GM13977 (cell line): Measurements from ENCODE around the gene ZNF678.
"Not testable (repeated sequence)": the region's sequence is repeated elsewhere in the genome, so short reads cannot be mapped to it uniquely, and the experiment has no call there.

Experiments
- DNase-seq: peaks from one replicate; pipeline ENCODE4 v3.0.0; 2012; ENCODE audit warnings: low spot score
- in situ Hi-C: fragments of 300-500 bp; cut with MboI; formaldehyde crosslinking; loops from one replicate; pipeline ENCODE4 v1.12.0; 2022; ENCODE audit warnings: low sequenced_read_pairs, low pct_unique_long_range_greater_than_20kb, mixed read lengths, inconsistent platforms; ENCODE audit not compliant: unreplicated experiment
- TF ChIP-seq, protein P1 (sequence below): IDR thresholded peaks from 2 replicates; pipeline ENCODE4 v1.5.1; 2012; ENCODE audit warnings: mild to moderate bottlenecking, control low read depth; ENCODE audit not compliant: insufficient read depth; ENCODE audit errors: extremely low read depth, missing control alignments

Gene ZNF678

DNA sequence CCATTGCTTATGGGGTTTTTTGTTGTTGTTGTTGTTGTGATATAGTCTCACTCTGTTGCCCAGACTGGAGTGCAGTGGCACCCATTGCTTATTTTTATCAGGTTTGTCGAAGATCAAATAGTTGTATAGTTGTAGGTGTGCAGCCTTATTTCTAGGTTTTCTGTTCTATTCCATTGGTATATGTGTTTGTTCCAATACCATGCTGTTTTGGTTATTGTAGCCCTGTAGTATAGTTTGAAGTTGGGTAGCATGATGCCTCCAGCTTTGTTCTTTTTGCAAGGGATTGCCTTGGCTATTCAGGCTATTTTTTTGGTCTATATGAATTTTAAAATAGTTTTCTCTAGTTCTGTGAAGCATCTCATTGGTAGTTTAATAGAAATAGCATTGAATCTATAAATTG is 11.6 kb downstream of the ZNF678 start:
- TF ChIP-seq, protein P1, sequence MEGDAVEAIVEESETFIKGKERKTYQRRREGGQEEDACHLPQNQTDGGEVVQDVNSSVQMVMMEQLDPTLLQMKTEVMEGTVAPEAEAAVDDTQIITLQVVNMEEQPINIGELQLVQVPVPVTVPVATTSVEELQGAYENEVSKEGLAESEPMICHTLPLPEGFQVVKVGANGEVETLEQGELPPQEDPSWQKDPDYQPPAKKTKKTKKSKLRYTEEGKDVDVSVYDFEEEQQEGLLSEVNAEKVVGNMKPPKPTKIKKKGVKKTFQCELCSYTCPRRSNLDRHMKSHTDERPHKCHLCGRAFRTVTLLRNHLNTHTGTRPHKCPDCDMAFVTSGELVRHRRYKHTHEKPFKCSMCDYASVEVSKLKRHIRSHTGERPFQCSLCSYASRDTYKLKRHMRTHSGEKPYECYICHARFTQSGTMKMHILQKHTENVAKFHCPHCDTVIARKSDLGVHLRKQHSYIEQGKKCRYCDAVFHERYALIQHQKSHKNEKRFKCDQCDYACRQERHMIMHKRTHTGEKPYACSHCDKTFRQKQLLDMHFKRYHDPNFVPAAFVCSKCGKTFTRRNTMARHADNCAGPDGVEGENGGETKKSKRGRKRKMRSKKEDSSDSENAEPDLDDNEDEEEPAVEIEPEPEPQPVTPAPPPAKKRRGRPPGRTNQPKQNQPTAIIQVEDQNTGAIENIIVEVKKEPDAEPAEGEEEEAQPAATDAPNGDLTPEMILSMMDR, result no peak
- in situ Hi-C loops, result no loop called here
- no peak for DNase-seq

DNA sequence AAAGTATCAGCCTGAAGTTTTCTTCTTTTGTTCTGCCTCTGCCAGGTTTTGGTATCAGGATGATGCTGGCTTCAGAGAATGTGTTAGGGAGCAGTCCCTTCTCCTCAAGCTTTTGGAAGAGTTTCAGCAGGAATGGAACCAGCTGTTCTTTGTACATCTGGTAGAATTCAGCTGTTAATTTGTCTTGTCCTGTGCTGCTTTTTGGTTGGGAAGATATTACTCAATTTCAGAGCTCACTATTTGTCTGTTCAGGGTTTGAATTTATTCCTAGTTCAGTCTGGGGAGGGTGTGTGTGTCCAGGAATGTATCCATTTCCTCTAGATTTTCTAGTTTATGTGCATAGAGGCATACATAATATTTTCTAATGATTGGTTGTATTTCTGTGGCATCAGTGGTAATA is 12.8 kb downstream of the ZNF678 start:
- TF ChIP-seq, protein P1, result no peak
- in situ Hi-C loops, result no loop called here
- no peak for DNase-seq

DNA sequence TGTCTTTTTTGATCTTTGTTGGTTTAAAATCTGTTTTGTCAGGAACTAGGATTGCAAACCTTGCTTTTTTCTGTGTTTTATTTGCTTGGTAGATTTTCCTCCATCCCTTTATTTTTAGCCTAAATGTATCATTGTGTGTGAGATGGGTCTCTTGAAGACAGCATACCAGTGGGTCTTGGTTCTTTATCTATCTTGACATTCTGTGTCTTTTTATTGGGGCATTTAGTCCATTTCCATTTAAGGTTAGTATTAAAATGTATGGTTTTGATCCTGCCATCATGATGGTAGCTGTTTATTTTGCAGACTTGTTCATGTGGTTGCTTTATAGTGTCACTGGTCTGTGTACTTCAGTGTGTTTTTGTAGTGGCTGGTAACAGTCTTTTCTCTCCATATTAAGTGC is 14.1 kb downstream of the ZNF678 start:
- in situ Hi-C loops, result no loop called here
- DNase-seq, result no peak
- TF ChIP-seq, protein P1, result no peak

DNA sequence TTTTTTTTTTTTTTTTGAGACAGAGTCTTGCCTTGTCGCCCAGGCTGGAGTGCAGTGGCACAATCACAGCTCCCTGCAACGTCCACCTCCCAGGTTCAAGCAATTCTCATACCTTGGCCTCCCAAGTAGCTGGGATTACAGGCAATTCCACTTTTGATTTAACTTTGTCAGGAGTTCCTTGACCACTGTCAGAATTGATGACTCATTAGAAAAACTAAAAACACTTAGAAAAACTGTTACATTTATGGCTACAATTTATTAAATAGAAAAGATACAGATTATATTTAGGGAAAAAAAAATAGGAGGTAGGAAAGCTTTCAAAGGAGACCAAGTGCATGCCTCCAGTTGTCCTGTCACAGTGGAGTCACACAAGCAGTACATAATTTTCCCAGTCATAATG is 20.0 kb downstream of the ZNF678 start:
- TF ChIP-seq, protein P1, result no peak
- in situ Hi-C loops, result no loop called here

DNA sequence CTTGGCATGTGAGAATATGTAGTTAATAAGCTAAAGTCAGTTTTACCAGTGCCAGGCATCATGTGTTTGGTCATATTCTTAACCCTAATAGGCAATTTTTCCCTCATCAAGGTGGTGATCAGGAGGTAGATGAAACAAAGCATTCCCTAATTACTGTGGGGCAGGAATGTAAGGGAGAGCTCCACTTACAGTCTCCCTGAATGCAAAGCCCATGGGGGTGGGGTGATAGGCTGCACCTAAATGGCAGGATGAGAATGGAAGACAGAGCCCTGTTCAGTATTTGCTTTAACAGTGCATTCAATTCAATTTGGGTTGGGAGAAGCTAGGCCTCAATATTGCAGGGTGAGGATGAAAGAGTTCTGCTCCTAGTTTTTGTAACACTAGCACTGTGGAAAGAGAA is 23.4 kb downstream of the ZNF678 start:
- TF ChIP-seq, protein P1, result no peak
- DNase-seq, result no peak
- in situ Hi-C loops, result no loop called here

More for the DNA sequence above, 20.0 kb downstream of the ZNF678 start:
- no peak for DNase-seq

DNA sequence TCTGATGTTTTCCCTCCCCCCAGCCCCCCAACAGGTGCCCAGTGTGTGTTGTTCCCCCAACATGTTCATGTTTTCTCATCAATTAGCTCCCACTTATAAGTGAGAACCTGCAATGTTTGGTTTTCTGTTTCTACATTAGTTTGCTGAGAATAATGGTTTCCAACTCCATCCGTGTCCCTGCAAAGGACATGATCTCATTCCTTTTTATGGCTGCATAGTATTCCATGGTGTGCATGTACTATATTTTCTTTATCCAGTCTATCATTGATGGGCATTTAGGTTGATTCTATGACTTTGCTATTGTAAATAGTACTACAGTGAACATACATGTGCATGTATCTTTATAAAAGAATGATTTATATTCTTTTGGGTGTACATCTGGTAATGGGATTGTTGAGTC is 24.6 kb downstream of the ZNF678 start:
- TF ChIP-seq, protein P1, result no peak
- no peak for DNase-seq
- in situ Hi-C loops, result no loop called here

DNA sequence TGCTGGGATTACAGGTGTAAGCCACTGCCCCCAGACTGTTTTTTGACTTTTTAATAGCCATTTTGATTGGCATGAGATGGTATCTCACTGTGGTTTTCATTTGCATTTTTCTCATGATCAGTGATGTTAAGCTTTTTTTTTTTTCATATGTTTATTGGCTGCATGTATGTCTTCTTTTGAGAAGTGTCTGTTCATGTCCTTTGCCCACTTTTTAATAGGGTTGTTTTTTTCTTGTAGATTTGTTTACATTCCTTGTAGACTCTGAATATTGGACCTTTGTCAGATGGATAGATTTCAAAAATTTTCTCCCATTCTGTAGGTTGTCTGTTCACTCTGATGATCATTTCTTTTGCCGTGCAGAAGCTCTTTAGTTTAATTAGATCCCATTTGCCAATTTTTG is 25.4 kb downstream of the ZNF678 start:
- DNase-seq, in situ Hi-C loops: not testable (repeated sequence)

DNA sequence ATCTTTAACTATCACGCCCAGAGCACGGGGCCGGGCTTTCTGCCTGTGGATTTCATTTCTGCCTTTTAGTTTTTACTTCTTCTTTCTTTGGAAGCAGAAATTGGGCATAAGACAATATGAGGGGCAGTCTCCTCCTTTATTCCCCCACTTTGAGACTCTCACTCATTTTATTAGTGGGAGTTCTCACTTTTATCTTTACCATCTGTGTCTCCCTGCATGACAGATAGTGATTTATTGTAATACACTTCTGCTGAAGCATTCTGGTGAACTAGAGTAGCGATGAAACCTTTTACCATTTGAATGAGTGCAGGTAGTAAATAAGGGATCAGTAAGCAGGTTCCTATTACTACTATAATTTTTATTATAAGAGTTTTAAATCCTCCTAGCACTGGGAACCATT is 26.4 kb downstream of the ZNF678 start:
- DNase-seq, in situ Hi-C loops: not testable (repeated sequence)

DNA sequence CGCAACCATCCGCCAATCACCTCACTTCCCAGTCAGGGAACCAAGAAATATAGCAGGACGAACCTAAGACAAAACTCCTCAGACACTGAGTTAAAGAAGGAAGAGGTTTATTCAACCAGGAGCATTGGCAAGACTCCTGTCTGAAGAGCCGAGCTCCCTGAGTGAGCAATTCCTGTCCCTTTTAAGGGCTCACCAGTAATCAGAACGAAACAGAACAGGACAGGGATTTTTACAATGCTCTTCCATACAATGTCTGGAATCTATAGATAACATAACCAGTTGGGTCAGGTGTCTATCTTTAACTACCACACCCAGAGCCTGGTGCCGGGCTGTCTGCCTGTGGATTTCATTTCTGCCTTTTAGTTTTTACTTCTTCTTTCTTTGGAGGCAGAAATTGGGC is 32.9 kb downstream of the ZNF678 start:
- in situ Hi-C loops, DNase-seq: not testable (repeated sequence)
